Measurements from ENCODE around the gene COQ8A.

The COQ8A gene

DNA sequence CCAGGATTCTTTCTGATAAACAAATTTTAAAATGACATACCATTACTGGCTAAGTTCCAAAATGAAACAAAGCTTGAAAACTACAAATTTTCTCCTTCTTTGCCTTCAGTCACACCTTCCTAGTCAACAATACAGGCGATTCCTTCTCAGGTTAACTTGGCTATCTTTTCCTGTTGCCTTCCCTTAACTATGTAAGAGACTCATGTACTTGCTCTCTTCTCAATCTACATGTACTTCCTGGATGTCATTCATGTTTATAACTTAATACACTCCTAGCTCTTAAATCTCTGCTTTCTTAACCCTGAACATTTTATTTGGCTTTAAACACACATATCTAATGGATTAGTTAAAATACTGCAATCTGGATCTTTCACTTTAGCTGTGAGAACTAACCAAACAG, 97.0 kb downstream of the COQ8A start:
- Histone ChIP-seq H3K4me3 (ENCODE audit: low read length, poor library complexity, severe bottlenecking) (no peak overlapping the region), H3K4me2 (ENCODE audit: low read depth, low read length, poor library complexity, severe bottlenecking) (no peak overlapping the region), H3F3A (ENCODE audit: low read depth) (no peaks in the 10 kb centered on the region), H3K9me2 (replicated peaks; ENCODE audit: low read depth, low read length) (no peaks in the 10 kb centered on the region), H3K9me3 (ENCODE audit: insufficient read depth, low read depth, low read length) (no peaks in the 10 kb centered on the region), H4K20me1 (ENCODE audit: insufficient read depth, low read length, poor library complexity, severe bottlenecking) (no peaks in the 10 kb centered on the region), H3K36me3 (ENCODE audit: insufficient read depth, low read length) (no peaks in the 10 kb centered on the region), H3K9ac (ENCODE audit: low read depth, low read length, poor library complexity, severe bottlenecking) (no peak overlapping the region), H3K27me3 (ENCODE audit: insufficient read depth, low read length, poor library complexity, severe bottlenecking) (no peaks in the 10 kb centered on the region), H2AFZ (ENCODE audit: low read length) (peak overlapping the region; percentile 8; the same call in 1 of the 2 replicates), H3K4me1 (ENCODE audit: insufficient read depth, low read length, poor library complexity, severe bottlenecking) (peaks cover 4% of the 10 kb centered on the region), H3K79me2 (ENCODE audit: insufficient read depth, low read length) (no peaks in the 10 kb centered on the region)
- TF ChIP-seq, protein P1, sequence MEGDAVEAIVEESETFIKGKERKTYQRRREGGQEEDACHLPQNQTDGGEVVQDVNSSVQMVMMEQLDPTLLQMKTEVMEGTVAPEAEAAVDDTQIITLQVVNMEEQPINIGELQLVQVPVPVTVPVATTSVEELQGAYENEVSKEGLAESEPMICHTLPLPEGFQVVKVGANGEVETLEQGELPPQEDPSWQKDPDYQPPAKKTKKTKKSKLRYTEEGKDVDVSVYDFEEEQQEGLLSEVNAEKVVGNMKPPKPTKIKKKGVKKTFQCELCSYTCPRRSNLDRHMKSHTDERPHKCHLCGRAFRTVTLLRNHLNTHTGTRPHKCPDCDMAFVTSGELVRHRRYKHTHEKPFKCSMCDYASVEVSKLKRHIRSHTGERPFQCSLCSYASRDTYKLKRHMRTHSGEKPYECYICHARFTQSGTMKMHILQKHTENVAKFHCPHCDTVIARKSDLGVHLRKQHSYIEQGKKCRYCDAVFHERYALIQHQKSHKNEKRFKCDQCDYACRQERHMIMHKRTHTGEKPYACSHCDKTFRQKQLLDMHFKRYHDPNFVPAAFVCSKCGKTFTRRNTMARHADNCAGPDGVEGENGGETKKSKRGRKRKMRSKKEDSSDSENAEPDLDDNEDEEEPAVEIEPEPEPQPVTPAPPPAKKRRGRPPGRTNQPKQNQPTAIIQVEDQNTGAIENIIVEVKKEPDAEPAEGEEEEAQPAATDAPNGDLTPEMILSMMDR (conservative IDR thresholded peaks at IDR 0.05; ENCODE audit: low read length), result no peak
- TF ChIP-seq EZH2phosphoT487 (IDR thresholded peaks at IDR 0.05; ENCODE audit: borderline replicate concordance), result no peak
